Upper lobe of left lung (tissue), 6 donors: Measurements from ENCODE around the gene ETNK1. TPM values are rescaled to one million over a fixed set of nuclear protein-coding genes. Genes with fewer than 3 reads are reported as not detected.
"Not testable (repeated sequence)": the region's sequence is repeated elsewhere in the genome, so short reads cannot be mapped to it uniquely, and the experiment has no call there.

Experiments used
- ATAC-seq, 2 donors: fragments of 200-7000 bp; cut with Tn5 transposase; one replicate each; pipeline ENCODE4 v1.9.1; 2022; ENCODE audit warnings: mild to moderate bottlenecking in 2 of 2, moderate library complexity in 2 of 2; ENCODE audit not compliant: low FRiP score in 2 of 2
- DNase-seq, 2 donors: peaks; one replicate each; pipeline ENCODE4 v3.0.0-alpha.2; 2019 to 2020
- H3K27ac ChIP-seq, 4 donors: fragments of 200-600 bp; sonication (generic); one replicate each; pipeline ENCODE4 v1.5.1; 2016 to 2019
- H3K27me3 ChIP-seq, 4 donors: fragments of 200-600 bp; sonication (generic); one replicate each; pipeline ENCODE4 v1.5.1; 2017 to 2019
- H3K36me3 ChIP-seq, 4 donors: fragments of 200-600 bp; sonication (generic); one replicate each; pipeline ENCODE4 v1.5.1; 2016 to 2019
- H3K4me1 ChIP-seq, 4 donors: fragments of 200-600 bp; sonication (generic); one replicate each; pipeline ENCODE4 v1.5.1; 2018 to 2019
- H3K4me3 ChIP-seq, 4 donors: fragments of 200-600 bp; sonication (generic); one replicate each; pipeline ENCODE4 v1.5.1; 2017 to 2019; ENCODE audit warnings: mild to moderate bottlenecking in 2 of 4, moderate library complexity in 1 of 4
- H3K9me3 ChIP-seq, 4 donors: fragments of 200-600 bp; sonication (generic); one replicate each; pipeline ENCODE4 v1.5.1; 2018 to 2019
- EP300 ChIP-seq, 4 donors: sonication (generic); formaldehyde crosslinking; IDR thresholded peaks; one replicate each; pipeline ENCODE4 v1.5.1; 2017; ENCODE audit warnings: antibody characterized with exemption in 4 of 4, control low read depth in 2 of 4
- POLR2A ChIP-seq, 4 donors: fragments of 450-650 bp; IDR thresholded peaks; one replicate each; pipeline ENCODE4 v1.5.1; 2016 to 2017; ENCODE audit warnings: antibody characterized with exemption in 4 of 4, mild to moderate bottlenecking in 2 of 4
- POLR2AphosphoS5 ChIP-seq, 2 donors: sonication (generic); formaldehyde crosslinking; IDR thresholded peaks; one replicate each; pipeline ENCODE4 v1.5.1; 2017; ENCODE audit warnings: antibody characterized with exemption in 2 of 2
- WGBS, 2 donors: methylation state at CpG; one replicate each; pipeline ENCODE4 v1.1.5; 2017 to 2018; 5-methylcytosine and 5-hydroxymethylcytosine counted together
- total RNA-seq, 6 donors: library from RNA; depleted of rRNA in 4 of 6; stranded (reverse); fragments of >200 nt in 4 of 6; gene quantifications; one replicate each; pipeline versions ENCODE4 v1.1.0 to v1.2.1, GENCODE V29; 2016 to 2021
- TF ChIP-seq, protein P1 (sequence below), 6 experiments: fragments of 450-650 bp in 4 of 6; fragments of 200-600 bp in 2 of 6; sonication (generic) in 2 of 6; IDR thresholded peaks; one replicate each; pipeline ENCODE4 v1.5.1; 2016 to 2019; ENCODE audit warnings: antibody characterized with exemption in 6 of 6
- donor health status: DM: no; HTN: no; CAD: no; lungs with moderate emphysema.
- donor health status: DM: no; HTN: yes; CAD: no; lungs with severe emphysema.

Gene ETNK1
- total RNA-seq, 6 donors from 2014 or later, result 17.2 to 69.7 (median 47.5) TPM

GRCh38 chr12:22578328-22578727, 46.6 kb upstream of the ETNK1 start:
- Histone ChIP-seq H3K36me3 (no peaks in the 10 kb centered on the region), H3K4me3 (no peak overlapping the region), H3K4me1 (no peaks in the 10 kb centered on the region), H3K27me3 (no peaks in the 10 kb centered on the region), H3K9me3 (no peaks in the 10 kb centered on the region), H3K27ac (no peak overlapping the region)
- WGBS, 2 donors, result 92 to 100% methylated on average over 3 of the region's 3 CpGs
- TF ChIP-seq POLR2A (IDR thresholded peaks at IDR 0.05), result no peak
- no peak for TF ChIP-seq EP300 (IDR thresholded peaks at IDR 0.05)
- TF ChIP-seq, protein P1, sequence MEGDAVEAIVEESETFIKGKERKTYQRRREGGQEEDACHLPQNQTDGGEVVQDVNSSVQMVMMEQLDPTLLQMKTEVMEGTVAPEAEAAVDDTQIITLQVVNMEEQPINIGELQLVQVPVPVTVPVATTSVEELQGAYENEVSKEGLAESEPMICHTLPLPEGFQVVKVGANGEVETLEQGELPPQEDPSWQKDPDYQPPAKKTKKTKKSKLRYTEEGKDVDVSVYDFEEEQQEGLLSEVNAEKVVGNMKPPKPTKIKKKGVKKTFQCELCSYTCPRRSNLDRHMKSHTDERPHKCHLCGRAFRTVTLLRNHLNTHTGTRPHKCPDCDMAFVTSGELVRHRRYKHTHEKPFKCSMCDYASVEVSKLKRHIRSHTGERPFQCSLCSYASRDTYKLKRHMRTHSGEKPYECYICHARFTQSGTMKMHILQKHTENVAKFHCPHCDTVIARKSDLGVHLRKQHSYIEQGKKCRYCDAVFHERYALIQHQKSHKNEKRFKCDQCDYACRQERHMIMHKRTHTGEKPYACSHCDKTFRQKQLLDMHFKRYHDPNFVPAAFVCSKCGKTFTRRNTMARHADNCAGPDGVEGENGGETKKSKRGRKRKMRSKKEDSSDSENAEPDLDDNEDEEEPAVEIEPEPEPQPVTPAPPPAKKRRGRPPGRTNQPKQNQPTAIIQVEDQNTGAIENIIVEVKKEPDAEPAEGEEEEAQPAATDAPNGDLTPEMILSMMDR (IDR thresholded peaks at IDR 0.05), result no peak
- no peak for TF ChIP-seq POLR2AphosphoS5 (IDR thresholded peaks at IDR 0.05)
- ATAC-seq (no peak), DNase-seq (no peak)

DNA sequence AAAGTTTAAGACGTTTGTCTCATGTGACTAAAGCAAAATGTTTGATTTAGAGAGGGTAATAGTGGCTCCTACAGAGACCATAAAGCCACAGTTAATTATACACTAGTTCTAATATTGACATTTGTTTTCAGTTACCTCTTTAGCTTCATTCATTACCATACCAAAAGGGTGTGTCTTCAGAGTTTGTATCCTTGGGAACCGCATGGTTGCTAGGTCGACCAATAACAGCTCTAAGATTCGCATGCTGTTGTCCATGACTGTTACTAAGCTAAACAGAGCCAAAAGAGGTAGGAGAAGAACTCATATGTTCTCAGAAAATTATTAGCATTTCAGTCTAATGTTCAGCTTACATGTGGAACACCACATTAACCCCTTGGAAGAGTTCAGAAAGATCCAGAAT, 36.2 kb upstream of the ETNK1 start:
- H3K9me3 ChIP-seq, result no peaks in the 10 kb centered on the region
- H3K27ac ChIP-seq, result no peak overlapping the region
- no peak for TF ChIP-seq POLR2A (IDR thresholded peaks at IDR 0.05)
- TF ChIP-seq, protein P1 (IDR thresholded peaks at IDR 0.05), result no peak
- no peak for TF ChIP-seq POLR2AphosphoS5 (IDR thresholded peaks at IDR 0.05)
- TF ChIP-seq EP300 (IDR thresholded peaks at IDR 0.05), result no peak
- H3K4me1 ChIP-seq, result no peaks in the 10 kb centered on the region
- 51 to 63% methylated on average over 4 of the region's 4 CpGs for WGBS, 2 donors
- peak in 1 of 2 donors; percentile 73 for ATAC-seq
- H3K27me3 ChIP-seq, result no peaks in the 10 kb centered on the region
- H3K36me3 ChIP-seq, result no peaks in the 10 kb centered on the region
- no peak for DNase-seq
- no peak overlapping the region for H3K4me3 ChIP-seq

DNA sequence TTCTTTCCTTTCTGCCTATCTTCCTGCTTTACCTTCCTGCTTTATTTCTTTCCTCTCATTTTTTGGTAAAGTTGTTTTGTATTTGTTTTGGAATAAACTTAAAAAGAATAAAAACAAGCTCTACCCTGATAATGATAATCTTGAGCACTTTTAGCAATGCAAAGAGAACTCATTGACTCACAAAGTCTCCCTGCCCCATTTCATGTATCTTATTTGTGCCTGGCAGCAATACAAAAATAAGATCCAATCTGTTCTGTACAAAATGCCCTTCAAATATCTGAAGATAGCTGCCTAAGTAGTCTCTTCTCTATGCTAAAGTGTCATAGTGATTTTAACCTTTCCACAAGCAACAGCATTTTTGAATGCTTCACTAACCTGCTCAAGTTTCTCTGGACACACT, 31.1 kb upstream of the ETNK1 start:
- Histone ChIP-seq H3K36me3 (no peaks in the 10 kb centered on the region), H3K27ac (no peak overlapping the region), H3K4me3 (no peak overlapping the region), H3K4me1 (no peaks in the 10 kb centered on the region), H3K27me3 (no peaks in the 10 kb centered on the region), H3K9me3 (no peaks in the 10 kb centered on the region)
- no peak for TF ChIP-seq POLR2A (IDR thresholded peaks at IDR 0.05)
- TF ChIP-seq POLR2AphosphoS5 (IDR thresholded peaks at IDR 0.05), result no peak
- TF ChIP-seq, protein P1 (IDR thresholded peaks at IDR 0.05), result no peak
- no peak for TF ChIP-seq EP300 (IDR thresholded peaks at IDR 0.05)
- no peak for DNase-seq
- no peak for ATAC-seq

- not testable (repeated sequence) for H3K27ac ChIP-seq, DNase-seq, H3K4me3 ChIP-seq, H3K9me3 ChIP-seq, H3K27me3 ChIP-seq, H3K4me1 ChIP-seq, ATAC-seq, H3K36me3 ChIP-seq
- WGBS, 2 donors, result 91 to 92% methylated on average over 6 of the region's 6 CpGs
Observed at GRCh38 chr12:22597539-22597938, 27.4 kb upstream of the ETNK1 start.

DNA sequence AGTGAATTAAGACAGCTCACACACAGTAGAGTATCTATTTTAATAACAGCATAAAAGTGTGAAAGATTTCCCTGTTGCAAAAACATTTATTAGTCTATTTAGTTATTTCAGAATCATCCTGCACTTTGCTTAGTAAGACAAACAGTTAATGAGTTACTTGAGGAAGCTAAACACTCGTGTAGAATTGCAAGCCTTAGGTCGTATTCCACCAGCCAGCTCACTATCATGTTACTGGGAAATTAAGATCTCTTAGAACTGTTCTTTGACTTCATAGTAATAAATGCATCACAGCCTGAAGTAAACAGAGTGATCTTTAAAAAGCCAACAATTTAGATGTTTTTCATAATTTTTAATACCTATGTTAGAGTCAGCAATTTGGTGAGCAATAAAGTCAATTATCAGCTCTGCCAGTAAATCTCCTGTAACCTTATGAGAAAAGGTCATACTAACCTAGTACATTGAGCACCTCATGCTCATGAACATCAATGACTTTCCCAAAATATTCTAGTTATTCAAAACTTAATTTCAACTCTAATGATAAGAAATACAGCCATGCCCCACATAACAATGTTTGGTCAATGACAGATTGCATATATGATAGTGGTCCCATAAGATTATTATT, 26.7 kb upstream of the ETNK1 start:
- Histone ChIP-seq H3K9me3 (no peaks in the 10 kb centered on the region), H3K27ac (no peak overlapping the region), H3K27me3 (no peaks in the 10 kb centered on the region), H3K4me1 (no peaks in the 10 kb centered on the region), H3K36me3 (no peaks in the 10 kb centered on the region), H3K4me3 (no peak overlapping the region)
- DNase-seq (no peak), ATAC-seq (no peak)
- WGBS, 2 donors, result 18 to 32% methylated on average over 2 of the region's 2 CpGs
- TF ChIP-seq POLR2AphosphoS5 (IDR thresholded peaks at IDR 0.05), result no peak

GRCh38 chr12:22598763-22599161, 26.2 kb upstream of the ETNK1 start:
- H3K27ac ChIP-seq, result no peak overlapping the region
- DNase-seq, result no peak
- ATAC-seq, result no peak
- H3K9me3 ChIP-seq, result no peaks in the 10 kb centered on the region
- H3K4me3 ChIP-seq, result no peak overlapping the region
- no peaks in the 10 kb centered on the region for H3K36me3 ChIP-seq
- no peaks in the 10 kb centered on the region for H3K4me1 ChIP-seq
- WGBS, 2 donors, result 82 to 94% methylated on average over 4 of the region's 4 CpGs
- TF ChIP-seq EP300 (IDR thresholded peaks at IDR 0.05) (no peak), POLR2AphosphoS5 (IDR thresholded peaks at IDR 0.05) (no peak), POLR2A (IDR thresholded peaks at IDR 0.05) (no peak)
- TF ChIP-seq, protein P1 (IDR thresholded peaks at IDR 0.05), result no peak
- H3K27me3 ChIP-seq, result no peaks in the 10 kb centered on the region
